Mesenchymal stem cell (in vitro differentiated cells and primary cell): ENCODE results near the gene NDE1.

Experiments used
- DNase-seq: peaks from one replicate; pipeline ENCODE4 v3.0.0-alpha.2; 2013
- H2AFZ ChIP-seq: one replicate; pipeline ENCODE4 v1.6.1; 2013; ENCODE audit warnings: low read depth, mild to moderate bottlenecking, control low read depth, inconsistent platforms, low read length, moderate library complexity
- H2AK5ac ChIP-seq: 2 replicates; pipeline ENCODE4 v1.6.1; 2013; ENCODE audit warnings: low read length, moderate library complexity, mild to moderate bottlenecking, inconsistent platforms; ENCODE audit not compliant: severe bottlenecking
- H2BK120ac ChIP-seq: one replicate; pipeline ENCODE4 v1.6.1; 2013; ENCODE audit warnings: low read depth, mild to moderate bottlenecking, inconsistent platforms, low read length, moderate library complexity
- H2BK12ac ChIP-seq, 2 experiments: one replicate each; pipeline ENCODE4 v1.6.1; 2013; ENCODE audit warnings: inconsistent platforms in 2 of 2, low read length in 2 of 2, mild to moderate bottlenecking in 2 of 2, moderate library complexity in 2 of 2, control low read depth in 1 of 2
- H2BK15ac ChIP-seq: one replicate; pipeline ENCODE4 v1.6.1; 2013; ENCODE audit warnings: mild to moderate bottlenecking, low read depth, inconsistent platforms; ENCODE audit not compliant: poor library complexity, severe bottlenecking
- H2BK5ac ChIP-seq: 2 replicates; pipeline ENCODE4 v1.6.1; 2013; ENCODE audit warnings: low read depth, mild to moderate bottlenecking, low read length, control low read depth, inconsistent platforms; ENCODE audit not compliant: poor library complexity, severe bottlenecking
- H3K14ac ChIP-seq, 2 experiments: one replicate each; pipeline ENCODE4 v1.6.1; 2013; ENCODE audit warnings: inconsistent platforms in 2 of 2, low read length in 2 of 2, control low read depth in 1 of 2, mild to moderate bottlenecking in 1 of 2, moderate library complexity in 1 of 2
- H3K18ac ChIP-seq, 2 experiments: one replicate each; pipeline ENCODE4 v1.6.1; 2013; ENCODE audit warnings: inconsistent platforms in 2 of 2, low read length in 2 of 2, control low read depth in 1 of 2, low read depth in 1 of 2, mild to moderate bottlenecking in 1 of 2
- H3K23ac ChIP-seq, 2 experiments: one replicate each; pipeline ENCODE4 v1.6.1; 2013; ENCODE audit warnings: inconsistent platforms in 2 of 2, low read length in 2 of 2, mild to moderate bottlenecking in 2 of 2, moderate library complexity in 2 of 2, control low read depth in 1 of 2
- H3K27ac ChIP-seq: 2 replicates; pipeline ENCODE4 v1.5.1; 2013; ENCODE audit warnings: mild to moderate bottlenecking, moderate library complexity, low read length, control low read depth, inconsistent platforms; ENCODE audit not compliant: poor library complexity, severe bottlenecking
- H3K27me3 ChIP-seq, 2 experiments: 2 replicates each; pipeline versions ENCODE4 v1.6.1 to v1.7.0; 2013; ENCODE audit warnings: low read length in 2 of 2, mild to moderate bottlenecking in 2 of 2, moderate library complexity in 2 of 2, control low read depth in 1 of 2, inconsistent platforms in 1 of 2; ENCODE audit not compliant: control insufficient read depth in 1 of 2, insufficient read depth in 1 of 2
- H3K36me3 ChIP-seq, 2 experiments: 2 replicates each; pipeline versions ENCODE4 v1.6.1 to v1.7.0; 2013; ENCODE audit warnings: low read length in 2 of 2, control low read depth in 1 of 2, inconsistent platforms in 1 of 2, low read depth in 1 of 2, mild to moderate bottlenecking in 1 of 2; ENCODE audit not compliant: insufficient read depth in 2 of 2, control insufficient read depth in 1 of 2
- H3K4ac ChIP-seq, 2 experiments: one replicate each; pipeline ENCODE4 v1.6.1; 2013; ENCODE audit warnings: inconsistent platforms in 2 of 2, low read length in 2 of 2, mild to moderate bottlenecking in 2 of 2, moderate library complexity in 2 of 2, control low read depth in 1 of 2, low read depth in 1 of 2
- H3K4me1 ChIP-seq: 2 replicates; pipeline ENCODE4 v1.6.1; 2013; ENCODE audit warnings: low read depth, low read length, control low read depth; ENCODE audit not compliant: control insufficient read depth, insufficient read depth
- H3K4me2 ChIP-seq: 2 replicates; pipeline ENCODE4 v1.6.1; 2013; ENCODE audit warnings: low read length, mild to moderate bottlenecking, inconsistent platforms; ENCODE audit not compliant: poor library complexity, severe bottlenecking
- H3K4me3 ChIP-seq, 2 experiments: 2 replicates each; pipeline versions ENCODE4 v1.5.1 to v1.7.0; 2013; ENCODE audit warnings: low read length in 2 of 2, mild to moderate bottlenecking in 2 of 2, control low read depth in 1 of 2, low read depth in 1 of 2; ENCODE audit not compliant: insufficient read depth in 1 of 2
- H3K79me1 ChIP-seq: replicated peaks from 2 replicates; pipeline ENCODE4 v1.6.1; 2013; ENCODE audit warnings: mild to moderate bottlenecking, control low read depth, low read length, inconsistent platforms; ENCODE audit not compliant: poor library complexity, severe bottlenecking
- H3K9ac ChIP-seq: 2 replicates; pipeline ENCODE4 v1.7.0; 2013; ENCODE audit warnings: mild to moderate bottlenecking, low read length, moderate library complexity
- H3K9me3 ChIP-seq: 2 replicates; pipeline ENCODE4 v1.7.0; 2013; ENCODE audit warnings: mild to moderate bottlenecking, low read length; ENCODE audit not compliant: control insufficient read depth
- H4K8ac ChIP-seq: one replicate; pipeline ENCODE4 v1.6.1; 2013; ENCODE audit warnings: inconsistent platforms, mild to moderate bottlenecking, low read length, moderate library complexity
- H4K91ac ChIP-seq: one replicate; pipeline ENCODE4 v1.6.1; 2013; ENCODE audit warnings: mild to moderate bottlenecking, low read length, inconsistent platforms
- WGBS: methylation state at CpG from one replicate; pipeline ENCODE4 v1.1.7; 2013; ENCODE audit warnings: mixed read lengths; 5-methylcytosine and 5-hydroxymethylcytosine counted together

Gene NDE1

DNA sequence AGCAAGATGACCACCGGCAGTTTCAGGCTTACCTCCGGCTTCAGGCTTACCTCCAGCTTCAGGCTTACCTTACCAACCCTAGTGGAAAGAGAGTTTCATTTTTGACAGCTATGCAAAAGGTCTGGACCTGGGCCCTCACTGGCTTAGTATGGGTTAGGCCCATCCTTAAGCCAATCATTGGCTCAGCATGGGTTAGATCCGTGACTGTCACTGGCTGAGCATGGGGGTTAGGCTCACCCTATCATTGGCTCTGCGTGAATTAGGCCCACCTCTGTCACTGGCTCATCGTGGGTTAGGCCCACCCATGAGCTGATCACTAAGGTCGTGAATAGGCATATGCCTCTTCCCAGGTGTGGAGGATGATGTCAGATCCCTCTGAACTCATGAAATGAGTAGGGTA, 8.1 kb downstream of the NDE1 start:
- no peaks in the 10 kb centered on the region for H3K9me3 ChIP-seq
- no peak overlapping the region for H4K8ac ChIP-seq
- H3K79me1 ChIP-seq: peaks cover 30% of the 10 kb centered on the region
- no peak overlapping the region for H2BK5ac ChIP-seq
- H2BK15ac ChIP-seq: no peak overlapping the region
- H3K27ac ChIP-seq: no peak overlapping the region
- H2BK120ac ChIP-seq: no peak overlapping the region
- no peak overlapping the region for H4K91ac ChIP-seq
- WGBS: 88% methylated on average over 4 of the region's 6 CpGs
- DNase-seq: no peak
- H2AK5ac ChIP-seq: no peak overlapping the region
- H2BK12ac ChIP-seq: no peak overlapping the region
- no peaks in the 10 kb centered on the region for H3K27me3 ChIP-seq
- no peak overlapping the region for H3K4me2 ChIP-seq
- H3K4me1 ChIP-seq: peaks cover 1% of the 10 kb centered on the region
- H3K36me3 ChIP-seq: peaks cover 8 to 9% of the 10 kb centered on the region in 2 experiments
- no peak overlapping the region for H3K9ac ChIP-seq
- peak overlapping the region in 1 of 2 experiments; percentile 41 for H3K14ac ChIP-seq
- H2AFZ ChIP-seq: no peak overlapping the region
- H3K4ac ChIP-seq: no peak overlapping the region
- H3K18ac ChIP-seq: no peak overlapping the region
- H3K4me3 ChIP-seq: no peak overlapping the region
- H3K23ac ChIP-seq: no peak overlapping the region

GRCh38 chr16:15658556-15658955, 8.5 kb downstream of the NDE1 start:
- no peak overlapping the region for H4K91ac ChIP-seq
- no peak overlapping the region for H2AK5ac ChIP-seq
- H3K27me3 ChIP-seq: no peaks in the 10 kb centered on the region
- H2BK120ac ChIP-seq: no peak overlapping the region
- H2AFZ ChIP-seq: no peak overlapping the region
- no peak overlapping the region for H3K4me3 ChIP-seq
- H3K18ac ChIP-seq: no peak overlapping the region
- H3K4me1 ChIP-seq: peaks cover 1% of the 10 kb centered on the region
- peaks cover 31% of the 10 kb centered on the region for H3K79me1 ChIP-seq
- no peak overlapping the region for H2BK5ac ChIP-seq
- no peak overlapping the region for H3K14ac ChIP-seq
- H4K8ac ChIP-seq: no peak overlapping the region
- H3K9ac ChIP-seq: no peak overlapping the region
- no peak overlapping the region for H3K4me2 ChIP-seq
- peaks cover 8 to 11% of the 10 kb centered on the region in 2 experiments for H3K36me3 ChIP-seq
- no peak overlapping the region for H2BK15ac ChIP-seq
- no peak overlapping the region for H3K23ac ChIP-seq
- no peaks in the 10 kb centered on the region for H3K9me3 ChIP-seq
- DNase-seq: no peak
- H3K27ac ChIP-seq: no peak overlapping the region
- H2BK12ac ChIP-seq: no peak overlapping the region
- WGBS: 93% methylated on average over 5 of the region's 5 CpGs
- H3K4ac ChIP-seq: no peak overlapping the region

DNA sequence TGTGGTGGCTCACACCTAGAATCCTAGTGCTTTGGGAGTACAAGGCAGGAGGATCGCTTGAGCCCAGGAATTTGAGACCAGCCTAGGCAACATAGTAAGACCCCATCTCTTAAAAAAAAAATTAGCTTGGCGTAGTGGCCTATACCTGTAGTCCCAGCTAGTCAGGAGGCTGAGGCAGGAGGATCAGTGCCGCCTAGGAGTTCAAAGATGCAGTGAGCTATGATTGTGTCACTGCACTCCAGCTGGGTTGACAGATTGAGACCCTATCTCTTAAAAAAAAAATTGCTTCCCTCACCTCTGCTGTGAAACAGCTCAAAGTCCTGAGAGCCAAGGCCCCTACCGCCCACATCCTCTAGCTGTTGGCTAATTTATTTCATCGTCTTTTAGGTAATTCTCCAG, 10.2 kb downstream of the NDE1 start:
- Histone ChIP-seq H2BK15ac (no peak overlapping the region), H2BK5ac (no peak overlapping the region), H3K4me3 (peak overlapping the region in 1 of 2 experiments; percentile 7), H3K79me1 (peaks cover 37% of the 10 kb centered on the region), H2BK120ac (no peak overlapping the region), H3K27ac (no peak overlapping the region), H3K4ac (peak overlapping the region in 1 of 2 experiments; percentile 24), H3K18ac (no peak overlapping the region), H2BK12ac (no peak overlapping the region), H4K8ac (no peak overlapping the region), H3K23ac (no peak overlapping the region), H3K27me3 (no peaks in the 10 kb centered on the region), H3K14ac (no peak overlapping the region), H3K9ac (peak overlapping the region; percentile 63), H3K36me3 (peaks cover 13 to 14% of the 10 kb centered on the region in 2 experiments), H3K4me1 (no peaks in the 10 kb centered on the region), H2AFZ (no peak overlapping the region), H3K9me3 (no peaks in the 10 kb centered on the region), H3K4me2 (no peak overlapping the region), H2AK5ac (no peak overlapping the region), H4K91ac (no peak overlapping the region)
- 94% methylated on average over 5 of the region's 5 CpGs for WGBS
- DNase-seq: no peak

DNA sequence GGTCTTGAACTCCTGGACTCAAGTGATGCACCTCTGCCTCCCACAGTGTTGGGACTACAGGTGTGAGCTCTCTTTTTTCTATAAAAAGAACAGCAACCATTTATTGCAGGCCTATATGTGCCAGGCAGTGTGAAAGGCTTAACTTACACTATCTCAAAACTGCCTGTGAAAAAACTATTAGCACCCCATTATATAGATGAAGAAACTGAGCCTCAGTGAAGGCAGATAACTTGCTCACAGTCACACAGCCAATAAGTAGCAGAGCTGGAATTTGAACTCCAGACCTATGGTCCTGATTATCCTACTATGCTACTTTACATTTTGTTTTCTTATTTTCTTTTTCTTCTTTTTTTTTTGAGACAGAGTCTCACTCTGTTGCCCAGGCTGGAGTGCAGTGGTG, 15.1 kb downstream of the NDE1 start:
- H3K4ac ChIP-seq: no peak overlapping the region
- H2AK5ac ChIP-seq: no peak overlapping the region
- no peak overlapping the region for H3K23ac ChIP-seq
- H3K14ac ChIP-seq: no peak overlapping the region
- peaks cover 47% of the 10 kb centered on the region for H3K79me1 ChIP-seq
- H3K18ac ChIP-seq: no peak overlapping the region
- H2BK5ac ChIP-seq: no peak overlapping the region
- H3K27me3 ChIP-seq: no peaks in the 10 kb centered on the region
- no peaks in the 10 kb centered on the region for H3K9me3 ChIP-seq
- H3K4me2 ChIP-seq: no peak overlapping the region
- no peak overlapping the region for H2BK15ac ChIP-seq
- DNase-seq: no peak
- no peaks in the 10 kb centered on the region for H3K4me1 ChIP-seq
- peaks cover 48 to 50% of the 10 kb centered on the region in 2 experiments for H3K36me3 ChIP-seq
- H2AFZ ChIP-seq: no peak overlapping the region
- H2BK120ac ChIP-seq: no peak overlapping the region
- no peak overlapping the region for H4K91ac ChIP-seq
- no peak overlapping the region for H3K27ac ChIP-seq
- H3K9ac ChIP-seq: no peak overlapping the region
- H2BK12ac ChIP-seq: no peak overlapping the region
- no peak overlapping the region for H4K8ac ChIP-seq
- no peak overlapping the region for H3K4me3 ChIP-seq
